Panc1 (cell line): ENCODE measurements around the gene LAMB4. TPM values are rescaled to one million over a fixed set of nuclear protein-coding genes. Genes with fewer than 3 reads are reported as not detected.

Experiments
- ATAC-seq: fragments of 200-7000 bp; cut with Tn5 transposase; 2 replicates; pipeline ENCODE4 v1.9.1; 2020; ENCODE audit warnings: mild to moderate bottlenecking, moderate library complexity
- BruUV-seq: library from RNA; stranded (reverse); fragments of 400-500 nt; replicated peaks from 2 replicates; lab custom pipeline; 2021; lab: Mats Ljungman, UMichigan
- CTCF ChIA-PET: fragments of 300-600 bp; sonication (Branson Sonifier 250); formaldehyde crosslinking; loops from one replicate; lab custom pipeline; 2022; ENCODE audit warnings: antibody characterized with exemption; lab: Charles Lee
- POLR2A ChIA-PET: fragments of 300-600 bp; sonication (Branson Sonifier 250); formaldehyde crosslinking; loops from one replicate; lab custom pipeline; 2022; ENCODE audit warnings: antibody characterized with exemption; lab: Charles Lee
- DNase-seq: peaks from one replicate; pipeline ENCODE4 v3.0.0-alpha.2; 2010; ENCODE audit warnings: low read depth, low spot score
- H3K27ac ChIP-seq: 2 replicates; pipeline ENCODE4 v1.5.1; 2011; ENCODE audit warnings: mild to moderate bottlenecking, low read length, inconsistent platforms
- H3K27me3 ChIP-seq: fragments of 200-500 bp; sonication (Bioruptor generic); 2 replicates; pipeline ENCODE4 v1.6.0; 2014; ENCODE audit warnings: low read length, inconsistent platforms; ENCODE audit not compliant: control insufficient read depth, insufficient read depth
- H3K36me3 ChIP-seq: fragments of 200-500 bp; sonication (Bioruptor generic); 2 replicates; pipeline ENCODE4 v1.5.1; 2014; ENCODE audit warnings: inconsistent platforms, mild to moderate bottlenecking, low read length, moderate library complexity; ENCODE audit not compliant: control insufficient read depth, insufficient read depth
- H3K4me1 ChIP-seq: 2 replicates; pipeline ENCODE4 v1.5.1; 2011; ENCODE audit warnings: inconsistent platforms, mild to moderate bottlenecking, low read length, moderate library complexity; ENCODE audit not compliant: control insufficient read depth, insufficient read depth
- H3K4me3 ChIP-seq, 2 experiments: 2 replicates each; pipeline ENCODE4 v1.5.1; 2011 to 2012; ENCODE audit warnings: low read depth in 2 of 2, low read length in 2 of 2, mild to moderate bottlenecking in 2 of 2, inconsistent platforms in 1 of 2, moderate library complexity in 1 of 2
- H3K9me3 ChIP-seq: fragments of 200-500 bp; sonication (Bioruptor generic); 2 replicates; pipeline ENCODE4 v1.5.1; 2014; ENCODE audit warnings: low read depth, mild to moderate bottlenecking, inconsistent platforms, low read length, moderate library complexity; ENCODE audit not compliant: control insufficient read depth, insufficient read depth
- POLR2AphosphoS5 ChIP-seq: IDR thresholded peaks from 2 replicates; pipeline ENCODE4 v1.6.1; 2012; ENCODE audit warnings: mild to moderate bottlenecking, low read depth, low read length, moderate library complexity
- SIN3A ChIP-seq: IDR thresholded peaks from 2 replicates; pipeline ENCODE4 v1.6.1; 2012; ENCODE audit warnings: low read depth, mild to moderate bottlenecking, low read length, moderate library complexity, borderline replicate concordance; ENCODE audit not compliant: insufficient read depth
- TCF7L2 ChIP-seq: IDR thresholded peaks from 2 replicates; pipeline ENCODE4 v1.6.1; 2011; ENCODE audit warnings: mild to moderate bottlenecking, low read depth, low read length, inconsistent platforms
- in situ Hi-C: cut with HindIII; loops from 2 replicates; pipeline ENCODE4 v1.10.0; 2016; ENCODE audit warnings: low sequenced_read_pairs, low pct_unique_long_range_greater_than_20kb
- intact Hi-C: fragments of 100-400 bp; cut with micrococcal nuclease; formaldehyde crosslinking; loops from one replicate; pipeline ENCODE4 v1.10.0; 2022; ENCODE audit not compliant: unreplicated experiment
- total RNA-seq: library from RNA; stranded (reverse); gene quantifications from one replicate; pipeline ENCODE4 v1.2.1, GENCODE V29; 2021; ENCODE audit not compliant: unreplicated experiment
- TF ChIP-seq, protein P1 (sequence below), 2 experiments: IDR thresholded peaks; 2 replicates each; pipeline ENCODE4 v1.6.1; 2011 to 2012; ENCODE audit warnings: low read depth in 2 of 2, control low read depth in 1 of 2, low read length in 1 of 2, mild to moderate bottlenecking in 1 of 2, moderate library complexity in 1 of 2; ENCODE audit not compliant: insufficient read depth in 1 of 2
- TF ChIP-seq, protein P2 (sequence below): fragments of 450-650 bp; IDR thresholded peaks from 2 replicates; pipeline ENCODE4 v1.5.1; 2017; ENCODE audit warnings: mild to moderate bottlenecking

LAMB4 gene
- total RNA-seq, 1 experiment from 2014 or later, result not detected

DNA sequence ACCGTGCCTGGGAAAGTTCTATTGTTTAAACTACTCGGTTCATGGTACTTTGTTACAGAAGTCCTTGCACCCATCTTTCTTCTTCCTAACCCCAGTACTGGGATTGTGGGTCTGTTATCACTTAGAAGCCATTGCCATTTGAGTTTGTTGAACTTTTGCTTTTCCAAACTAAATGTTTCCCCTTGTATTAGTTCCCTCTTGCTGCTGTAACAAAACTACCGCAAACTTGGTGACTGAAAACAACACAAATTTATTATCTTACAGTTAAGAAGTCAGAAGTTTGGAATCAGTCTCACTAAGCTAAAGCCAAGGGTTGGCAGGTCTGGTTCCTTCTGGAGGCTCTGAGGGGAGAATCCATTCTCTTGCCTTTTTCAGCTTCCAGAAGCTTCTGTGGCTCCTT, 6.9 kb upstream of the LAMB4 start:
- ChIA-PET CTCF (interaction anchor here (0.7 kb wide), 1 partner anchor 9 kb away, joined by 8 read pairs; no protein-coding TSS in a partner anchor), POLR2A (no interaction called here)
- DNase-seq (no peak), ATAC-seq (no peak)
- no peaks in the 10 kb centered on the region for H3K9me3 ChIP-seq
- H3K4me1 ChIP-seq, result no peaks in the 10 kb centered on the region
- no peak overlapping the region for H3K27ac ChIP-seq
- in situ Hi-C loops (no loop called here), intact Hi-C loops (no loop called here)
- BruUV-seq, result no TSS peak
- no peaks in the 10 kb centered on the region; the same call in 1 of the 2 replicates for H3K36me3 ChIP-seq
- H3K27me3 ChIP-seq, result no peaks in the 10 kb centered on the region
- no peak overlapping the region for H3K4me3 ChIP-seq
- TF ChIP-seq TCF7L2 (no peak), POLR2AphosphoS5 (no peak), SIN3A (no peak)
- TF ChIP-seq, protein P1, sequence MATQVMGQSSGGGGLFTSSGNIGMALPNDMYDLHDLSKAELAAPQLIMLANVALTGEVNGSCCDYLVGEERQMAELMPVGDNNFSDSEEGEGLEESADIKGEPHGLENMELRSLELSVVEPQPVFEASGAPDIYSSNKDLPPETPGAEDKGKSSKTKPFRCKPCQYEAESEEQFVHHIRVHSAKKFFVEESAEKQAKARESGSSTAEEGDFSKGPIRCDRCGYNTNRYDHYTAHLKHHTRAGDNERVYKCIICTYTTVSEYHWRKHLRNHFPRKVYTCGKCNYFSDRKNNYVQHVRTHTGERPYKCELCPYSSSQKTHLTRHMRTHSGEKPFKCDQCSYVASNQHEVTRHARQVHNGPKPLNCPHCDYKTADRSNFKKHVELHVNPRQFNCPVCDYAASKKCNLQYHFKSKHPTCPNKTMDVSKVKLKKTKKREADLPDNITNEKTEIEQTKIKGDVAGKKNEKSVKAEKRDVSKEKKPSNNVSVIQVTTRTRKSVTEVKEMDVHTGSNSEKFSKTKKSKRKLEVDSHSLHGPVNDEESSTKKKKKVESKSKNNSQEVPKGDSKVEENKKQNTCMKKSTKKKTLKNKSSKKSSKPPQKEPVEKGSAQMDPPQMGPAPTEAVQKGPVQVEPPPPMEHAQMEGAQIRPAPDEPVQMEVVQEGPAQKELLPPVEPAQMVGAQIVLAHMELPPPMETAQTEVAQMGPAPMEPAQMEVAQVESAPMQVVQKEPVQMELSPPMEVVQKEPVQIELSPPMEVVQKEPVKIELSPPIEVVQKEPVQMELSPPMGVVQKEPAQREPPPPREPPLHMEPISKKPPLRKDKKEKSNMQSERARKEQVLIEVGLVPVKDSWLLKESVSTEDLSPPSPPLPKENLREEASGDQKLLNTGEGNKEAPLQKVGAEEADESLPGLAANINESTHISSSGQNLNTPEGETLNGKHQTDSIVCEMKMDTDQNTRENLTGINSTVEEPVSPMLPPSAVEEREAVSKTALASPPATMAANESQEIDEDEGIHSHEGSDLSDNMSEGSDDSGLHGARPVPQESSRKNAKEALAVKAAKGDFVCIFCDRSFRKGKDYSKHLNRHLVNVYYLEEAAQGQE (IDR thresholded peaks at IDR 0.05; ENCODE audit: insufficient read depth in 1 of 2, low read depth in 2 of 2, low read length in 1 of 2), result no peak
- TF ChIP-seq, protein P2, sequence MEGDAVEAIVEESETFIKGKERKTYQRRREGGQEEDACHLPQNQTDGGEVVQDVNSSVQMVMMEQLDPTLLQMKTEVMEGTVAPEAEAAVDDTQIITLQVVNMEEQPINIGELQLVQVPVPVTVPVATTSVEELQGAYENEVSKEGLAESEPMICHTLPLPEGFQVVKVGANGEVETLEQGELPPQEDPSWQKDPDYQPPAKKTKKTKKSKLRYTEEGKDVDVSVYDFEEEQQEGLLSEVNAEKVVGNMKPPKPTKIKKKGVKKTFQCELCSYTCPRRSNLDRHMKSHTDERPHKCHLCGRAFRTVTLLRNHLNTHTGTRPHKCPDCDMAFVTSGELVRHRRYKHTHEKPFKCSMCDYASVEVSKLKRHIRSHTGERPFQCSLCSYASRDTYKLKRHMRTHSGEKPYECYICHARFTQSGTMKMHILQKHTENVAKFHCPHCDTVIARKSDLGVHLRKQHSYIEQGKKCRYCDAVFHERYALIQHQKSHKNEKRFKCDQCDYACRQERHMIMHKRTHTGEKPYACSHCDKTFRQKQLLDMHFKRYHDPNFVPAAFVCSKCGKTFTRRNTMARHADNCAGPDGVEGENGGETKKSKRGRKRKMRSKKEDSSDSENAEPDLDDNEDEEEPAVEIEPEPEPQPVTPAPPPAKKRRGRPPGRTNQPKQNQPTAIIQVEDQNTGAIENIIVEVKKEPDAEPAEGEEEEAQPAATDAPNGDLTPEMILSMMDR, result no peak

- intact Hi-C loops (no loop called here), in situ Hi-C loops (no loop called here)
- Histone ChIP-seq H3K36me3 (no peaks in the 10 kb centered on the region; the same call in 1 of the 2 replicates), H3K27me3 (no peaks in the 10 kb centered on the region), H3K9me3 (no peaks in the 10 kb centered on the region), H3K4me1 (no peaks in the 10 kb centered on the region), H3K4me3 (no peak overlapping the region), H3K27ac (no peak overlapping the region)
- no peak for TF ChIP-seq TCF7L2
- no peak for TF ChIP-seq SIN3A
- TF ChIP-seq, protein P1 (IDR thresholded peaks at IDR 0.05; ENCODE audit: insufficient read depth in 1 of 2, low read depth in 2 of 2, low read length in 1 of 2), result no peak
- TF ChIP-seq, protein P2, result no peak
- TF ChIP-seq POLR2AphosphoS5, result no peak
- ATAC-seq (no peak), DNase-seq (no peak)
- POLR2A ChIA-PET, result interaction anchor here (0.6 kb wide), 1 partner anchor 143 kb away, joined by 3 read pairs; no protein-coding TSS in a partner anchor
- CTCF ChIA-PET, result no interaction called here
- no TSS peak for BruUV-seq
Observed at GRCh38 chr7:108136191-108136688, 6.1 kb upstream of the LAMB4 start.
